Measurements from ENCODE around the gene PSMB11.

GRCh38 chr14:23042162-23042965 lies at the start of gene PSMB11:
- TF ChIP-seq CTCF (IDR thresholded peaks at IDR 0.05): no peak
- no peak for TF ChIP-seq POLR2A (IDR thresholded peaks at IDR 0.05)

Measured in uterus (tissue), 2 donors.